Activated effector memory CD4-positive, alpha-beta T cell treated with anti-CD3 and anti-CD28 coated beads, Interleukin-2, amount 50 U/mL, for 16 hours (primary cell): ENCODE data around the gene MFGE8.

Experiments
- DNase-seq: peaks from one replicate; pipeline ENCODE4 v3.0.0-alpha.2; 2020

MFGE8 gene

GRCh38 chr15:88917760-88918159, 4.6 kb upstream of the MFGE8 start:
- DNase-seq = no peak

GRCh38 chr15:88915354-88915753, 2.2 kb upstream of the MFGE8 start:
- DNase-seq = no peak

GRCh38 chr15:88913850-88914169, 631 bp upstream of the MFGE8 start:
- no peak for DNase-seq

GRCh38 chr15:88912500-88912921, 668 bp downstream of the MFGE8 start:
- DNase-seq = no peak

- DNase-seq = no peak
Observed at GRCh38 chr15:88911766-88912118, 1.4 kb downstream of the MFGE8 start.

- DNase-seq = no peak
Observed at GRCh38 chr15:88909956-88910831, 3.0 kb downstream of the MFGE8 start.

- no peak for DNase-seq
Observed at GRCh38 chr15:88908697-88909621, 4.2 kb downstream of the MFGE8 start.

- no peak for DNase-seq
Observed at GRCh38 chr15:88908123-88908522, 5.1 kb downstream of the MFGE8 start.

- peak; percentile 58 for DNase-seq
Observed at GRCh38 chr15:88907111-88907510, 6.1 kb downstream of the MFGE8 start.

- peak; percentile 41 for DNase-seq
Observed at GRCh38 chr15:88906551-88906950, 6.6 kb downstream of the MFGE8 start.

GRCh38 chr15:88906130-88906529, 7.0 kb downstream of the MFGE8 start:
- DNase-seq = no peak

GRCh38 chr15:88905576-88905975, 7.6 kb downstream of the MFGE8 start:
- no peak for DNase-seq

- DNase-seq = peak; percentile 97
Observed at GRCh38 chr15:88904624-88905327, 8.4 kb downstream of the MFGE8 start.

GRCh38 chr15:88904257-88904623, 8.9 kb downstream of the MFGE8 start:
- no peak for DNase-seq

GRCh38 chr15:88902846-88903245, 10.3 kb downstream of the MFGE8 start:
- no peak for DNase-seq

GRCh38 chr15:88902221-88902835, 10.9 kb downstream of the MFGE8 start:
- DNase-seq = no peak

- no peak for DNase-seq
Observed at GRCh38 chr15:88901508-88902220, 11.5 kb downstream of the MFGE8 start.

GRCh38 chr15:88900982-88901418, 12.2 kb downstream of the MFGE8 start:
- no peak for DNase-seq

- no peak for DNase-seq
Observed at GRCh38 chr15:88900309-88900981, 12.7 kb downstream of the MFGE8 start.

GRCh38 chr15:88899251-88899650, 13.9 kb downstream of the MFGE8 start:
- DNase-seq = no peak

GRCh38 chr15:88898736-88899135, 14.4 kb downstream of the MFGE8 start:
- no peak for DNase-seq
